Measurements from ENCODE around the gene ZFP91.

The ZFP91 gene

DNA sequence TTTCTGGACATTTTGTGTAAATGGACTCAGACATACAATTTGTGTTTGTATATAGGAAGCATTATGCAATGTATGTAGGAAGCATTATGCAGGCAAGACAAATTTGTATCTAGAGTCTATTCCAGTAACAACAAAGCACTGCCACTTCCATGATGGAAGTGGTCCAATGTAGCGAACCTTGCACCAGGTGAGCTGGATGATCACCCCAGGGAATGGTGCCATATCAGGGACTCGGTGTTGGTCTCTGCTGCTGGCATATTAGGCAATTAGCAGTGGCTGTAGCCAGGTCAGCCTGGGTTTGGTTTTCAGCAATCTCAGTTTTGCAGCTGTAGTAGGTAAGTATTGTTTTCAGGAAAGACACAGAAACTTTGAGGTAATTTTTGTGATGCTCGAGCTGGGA lies 12.8 kb downstream of the ZFP91 start:
- DNase-seq, result no peak
- no peaks in the 10 kb centered on the region for H3K27me3 ChIP-seq
- H3K36me3 ChIP-seq, result peaks cover 0 to 10% (median 0%) of the 10 kb centered on the region in 3 donors
- intact Hi-C loops (cut with DNase I; ENCODE audit: low total_unique reads), result no loop called here
- H3K4me1 ChIP-seq, result peaks cover 0 to 9% (median 0%) of the 10 kb centered on the region in 4 donors
- no peaks in the 10 kb centered on the region for H3K9me3 ChIP-seq
- TF ChIP-seq, protein P1, sequence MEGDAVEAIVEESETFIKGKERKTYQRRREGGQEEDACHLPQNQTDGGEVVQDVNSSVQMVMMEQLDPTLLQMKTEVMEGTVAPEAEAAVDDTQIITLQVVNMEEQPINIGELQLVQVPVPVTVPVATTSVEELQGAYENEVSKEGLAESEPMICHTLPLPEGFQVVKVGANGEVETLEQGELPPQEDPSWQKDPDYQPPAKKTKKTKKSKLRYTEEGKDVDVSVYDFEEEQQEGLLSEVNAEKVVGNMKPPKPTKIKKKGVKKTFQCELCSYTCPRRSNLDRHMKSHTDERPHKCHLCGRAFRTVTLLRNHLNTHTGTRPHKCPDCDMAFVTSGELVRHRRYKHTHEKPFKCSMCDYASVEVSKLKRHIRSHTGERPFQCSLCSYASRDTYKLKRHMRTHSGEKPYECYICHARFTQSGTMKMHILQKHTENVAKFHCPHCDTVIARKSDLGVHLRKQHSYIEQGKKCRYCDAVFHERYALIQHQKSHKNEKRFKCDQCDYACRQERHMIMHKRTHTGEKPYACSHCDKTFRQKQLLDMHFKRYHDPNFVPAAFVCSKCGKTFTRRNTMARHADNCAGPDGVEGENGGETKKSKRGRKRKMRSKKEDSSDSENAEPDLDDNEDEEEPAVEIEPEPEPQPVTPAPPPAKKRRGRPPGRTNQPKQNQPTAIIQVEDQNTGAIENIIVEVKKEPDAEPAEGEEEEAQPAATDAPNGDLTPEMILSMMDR (IDR thresholded peaks at IDR 0.05), result no peak
- no peak overlapping the region for H3K27ac ChIP-seq
- H3K4me3 ChIP-seq, result no peak overlapping the region

DNA sequence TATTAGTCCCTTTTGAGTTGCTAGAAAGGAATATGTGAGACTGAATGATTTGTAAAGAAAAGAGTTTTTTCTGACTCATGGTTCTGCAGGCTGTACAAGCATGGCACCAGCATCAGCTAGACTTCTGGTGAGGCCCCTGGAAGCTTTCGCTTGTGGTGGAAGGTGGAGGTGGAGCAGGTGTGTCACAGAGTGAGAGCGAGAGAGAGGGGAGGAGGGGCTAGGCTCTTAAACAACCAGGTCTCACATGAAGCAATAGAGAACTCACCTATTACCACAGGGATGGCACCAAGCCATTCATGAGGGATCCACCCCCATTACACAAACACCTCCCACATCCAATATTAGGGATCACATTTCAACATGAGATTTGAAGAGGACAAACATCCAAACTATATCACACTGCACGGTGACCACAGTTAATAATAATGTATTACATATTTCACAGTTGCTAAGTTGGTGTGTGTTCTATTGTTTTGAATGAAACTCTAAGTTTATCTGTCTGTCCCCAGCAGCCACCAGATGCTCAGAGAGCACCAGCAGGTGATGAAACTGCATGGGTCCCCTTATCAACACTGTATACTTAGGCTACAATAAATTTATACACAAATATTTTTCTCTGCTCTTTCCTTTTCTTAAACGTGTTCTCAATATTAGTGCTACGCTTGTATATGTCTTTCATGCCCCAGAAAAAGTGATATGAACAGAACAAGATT lies 14.1 kb downstream of the ZFP91 start:
- intact Hi-C loops (cut with DNase I; ENCODE audit: low total_unique reads), result no loop called here
- no peaks in the 10 kb centered on the region for H3K27me3 ChIP-seq
- TF ChIP-seq, protein P1 (IDR thresholded peaks at IDR 0.05), result no peak
- DNase-seq, result no peak
- H3K4me3 ChIP-seq, result no peak overlapping the region
- peaks cover 0 to 10% (median 0%) of the 10 kb centered on the region in 3 donors for H3K36me3 ChIP-seq
- peaks cover 0 to 9% (median 0%) of the 10 kb centered on the region in 4 donors for H3K4me1 ChIP-seq
- H3K9me3 ChIP-seq, result no peaks in the 10 kb centered on the region
- no peak overlapping the region for H3K27ac ChIP-seq

DNA sequence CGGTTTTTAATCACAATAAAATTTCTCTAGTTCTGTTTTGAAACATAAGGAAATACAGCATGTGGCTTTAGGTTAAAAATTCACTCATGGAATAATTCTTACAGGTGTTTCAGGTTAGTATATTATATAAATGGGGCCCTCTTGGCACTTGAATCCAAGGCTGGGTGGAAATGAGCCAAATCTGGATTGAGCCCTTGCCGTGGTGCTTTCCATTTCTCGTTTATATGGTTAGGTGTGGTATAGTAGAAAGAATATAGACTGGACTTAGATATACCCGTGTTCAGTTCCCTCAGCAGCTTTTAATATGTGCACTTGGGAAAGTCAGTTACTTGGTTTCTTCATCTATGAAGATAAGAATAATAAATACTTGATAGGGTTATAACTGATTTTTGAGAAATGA lies 16.0 kb downstream of the ZFP91 start:
- Histone ChIP-seq H3K4me1 (peaks cover 0 to 9% (median 0%) of the 10 kb centered on the region in 4 donors), H3K27ac (no peak overlapping the region), H3K9me3 (no peaks in the 10 kb centered on the region), H3K36me3 (peaks cover 0 to 10% (median 0%) of the 10 kb centered on the region in 3 donors), H3K27me3 (no peaks in the 10 kb centered on the region), H3K4me3 (no peak overlapping the region)
- intact Hi-C loops (cut with DNase I; ENCODE audit: low total_unique reads), result no loop called here
- TF ChIP-seq, protein P1 (IDR thresholded peaks at IDR 0.05), result no peak
- DNase-seq, result no peak

DNA sequence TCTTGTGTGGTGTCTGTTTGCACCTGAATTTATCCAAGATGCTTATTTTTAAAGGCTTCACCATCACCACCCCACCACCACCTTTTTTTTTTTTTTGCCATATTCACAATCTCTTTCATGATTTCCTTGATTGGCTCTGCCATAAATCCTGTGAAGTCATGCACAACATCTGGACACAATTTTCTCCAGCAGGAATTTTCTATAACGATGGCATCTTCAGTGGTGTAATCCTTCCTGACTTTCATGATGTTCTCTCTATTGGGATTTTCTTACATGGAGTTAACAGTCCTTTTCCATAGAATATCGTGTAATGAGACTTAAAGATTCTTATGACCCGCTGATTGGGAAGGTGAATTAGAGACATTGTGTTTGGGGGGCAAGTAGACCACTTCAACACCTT lies 17.8 kb downstream of the ZFP91 start:
- Histone ChIP-seq H3K27ac (no peak overlapping the region), H3K4me1 (peaks cover 0 to 13% (median 0%) of the 10 kb centered on the region in 4 donors), H3K36me3 (peaks cover 0 to 10% (median 0%) of the 10 kb centered on the region in 3 donors), H3K27me3 (no peaks in the 10 kb centered on the region), H3K4me3 (no peak overlapping the region), H3K9me3 (no peaks in the 10 kb centered on the region)
- no peak for DNase-seq
- intact Hi-C loops (cut with DNase I; ENCODE audit: low total_unique reads), result no loop called here
- TF ChIP-seq, protein P1 (IDR thresholded peaks at IDR 0.05), result no peak

DNA sequence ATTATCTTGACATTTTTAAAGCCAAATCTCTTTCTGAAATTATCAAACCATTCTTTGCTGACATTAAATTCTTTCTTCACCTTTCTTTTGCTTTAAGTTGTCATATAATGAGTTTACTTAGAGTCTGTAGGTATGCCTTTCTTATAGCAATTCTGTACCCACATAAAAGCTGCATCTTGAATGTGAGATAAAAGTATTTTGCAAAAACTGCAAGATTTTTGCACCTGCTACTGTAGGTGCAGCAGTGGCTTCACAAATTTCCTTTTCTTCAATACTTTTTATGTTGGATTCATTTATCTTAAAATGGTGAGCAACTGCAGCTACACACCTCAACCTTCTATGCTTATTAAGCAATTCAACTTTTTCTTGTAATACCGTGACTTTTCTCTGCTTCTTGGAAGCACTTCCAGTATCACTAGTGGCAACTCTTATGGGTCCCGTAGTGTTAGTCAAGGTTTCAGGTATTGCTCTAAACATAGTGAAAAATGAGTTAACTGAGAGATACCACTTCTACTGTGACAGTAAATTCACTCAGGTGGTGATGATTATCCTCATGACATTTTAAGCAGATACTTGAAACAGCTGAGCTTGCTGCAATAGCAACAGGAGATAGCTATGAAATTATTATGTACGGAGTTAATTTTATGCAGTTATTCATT lies 18.8 kb downstream of the ZFP91 start:
- no peak for DNase-seq
- peaks cover 0 to 10% (median 0%) of the 10 kb centered on the region in 3 donors for H3K36me3 ChIP-seq
- TF ChIP-seq, protein P1 (IDR thresholded peaks at IDR 0.05), result no peak
- H3K9me3 ChIP-seq, result no peaks in the 10 kb centered on the region
- H3K27me3 ChIP-seq, result no peaks in the 10 kb centered on the region
- H3K27ac ChIP-seq, result no peak overlapping the region
- no peak overlapping the region for H3K4me3 ChIP-seq
- H3K4me1 ChIP-seq, result peaks cover 0 to 13% (median 0%) of the 10 kb centered on the region in 4 donors
- intact Hi-C loops (cut with DNase I; ENCODE audit: low total_unique reads), result no loop called here

Measured in tibial artery (tissue), 4 donors.